RCC 7860 (cell line): ENCODE results near the gene SPON1.
"Not testable (repeated sequence)": the region's sequence is repeated elsewhere in the genome, so short reads cannot be mapped to it uniquely, and the experiment has no call there.

ENCODE experiments used
- DNase-seq: peaks from one replicate; pipeline ENCODE4 v3.0.0-alpha.2; 2015; ENCODE audit warnings: low spot score
- FAIRE-seq: peaks from 2 replicates; lab custom pipeline; 2012; peaks lifted over from hg19 to GRCh38; lab: Jason Lieb, UNC

SPON1 gene

GRCh38 chr11:14259878-14260277, 297.4 kb downstream of the SPON1 start:
- FAIRE-seq (no peak), DNase-seq (no peak)

DNA sequence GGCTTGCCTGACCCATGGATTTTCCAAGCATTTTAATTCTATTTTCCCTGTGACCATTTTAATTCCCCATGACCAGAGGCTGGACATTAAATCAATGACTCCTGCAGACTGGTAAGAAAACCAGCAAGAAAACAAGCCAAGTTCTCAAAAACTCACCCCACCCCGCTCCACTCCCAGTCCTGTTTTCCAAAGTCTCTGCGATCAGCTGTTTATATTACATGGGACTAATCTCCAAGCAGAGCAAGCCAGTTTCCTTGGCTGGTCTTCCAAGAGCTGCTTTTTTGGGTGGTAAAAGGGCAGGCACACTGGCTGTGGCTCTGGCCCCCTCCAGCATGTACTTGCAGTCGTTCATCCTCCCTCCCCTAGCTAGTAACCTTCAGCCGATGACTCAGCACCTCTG, 298.5 kb downstream of the SPON1 start:
- no peak for FAIRE-seq
- no peak for DNase-seq

DNA sequence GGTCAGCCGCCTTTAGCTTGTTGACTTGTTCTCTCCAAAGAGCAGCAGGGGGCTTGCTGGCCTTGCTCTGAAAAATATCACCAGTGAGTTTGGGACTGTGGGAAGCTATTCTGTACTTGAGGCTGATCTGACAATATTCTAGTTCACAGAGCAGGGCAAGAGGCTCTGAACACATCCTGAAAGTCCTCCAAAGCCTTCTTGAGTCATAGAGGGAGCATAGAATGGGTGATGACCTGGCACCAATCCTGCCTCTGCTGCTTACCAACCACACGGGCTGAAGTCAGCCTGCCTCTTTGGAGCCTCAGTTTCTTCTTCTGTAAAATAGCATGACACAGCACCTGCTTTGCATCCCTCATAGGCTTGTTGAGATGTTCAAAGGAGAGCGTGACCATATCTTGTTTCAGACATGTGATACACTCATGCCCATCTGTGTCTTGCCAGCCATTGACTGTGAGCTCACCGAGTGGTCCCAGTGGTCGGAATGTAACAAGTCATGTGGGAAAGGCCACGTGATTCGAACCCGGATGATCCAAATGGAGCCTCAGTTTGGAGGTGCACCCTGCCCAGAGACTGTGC, 299.8 kb downstream of the SPON1 start:
- DNase-seq, result no peak
- no peak for FAIRE-seq

DNA sequence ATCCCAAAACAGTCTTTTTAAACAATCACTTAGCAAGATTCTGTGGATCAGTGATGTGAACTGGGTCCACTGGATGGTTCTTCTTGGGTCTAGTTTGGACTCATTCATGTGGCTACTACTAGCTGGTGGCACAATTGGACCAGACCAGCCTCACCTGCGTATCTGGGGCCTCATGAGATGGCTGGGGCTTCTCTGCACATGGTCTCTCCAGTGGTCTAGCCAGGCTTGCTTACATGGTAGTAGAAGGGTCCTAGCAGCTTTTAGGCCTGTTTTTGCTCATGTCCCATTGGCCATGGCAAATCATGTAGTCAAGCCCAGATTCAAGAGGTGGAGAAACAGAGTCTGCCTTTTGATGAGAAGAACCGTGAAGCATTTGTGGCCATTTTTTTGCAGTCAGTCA, 302.4 kb downstream of the SPON1 start:
- FAIRE-seq, result no peak

GRCh38 chr11:14266622-14267021, 304.1 kb downstream of the SPON1 start:
- no peak for DNase-seq
- FAIRE-seq, result no peak

More for the DNA sequence above, 302.4 kb downstream of the SPON1 start:
- no peak for DNase-seq

GRCh38 chr11:14267861-14268635, 305.5 kb downstream of the SPON1 start:
- no peak for FAIRE-seq
- no peak for DNase-seq

DNA sequence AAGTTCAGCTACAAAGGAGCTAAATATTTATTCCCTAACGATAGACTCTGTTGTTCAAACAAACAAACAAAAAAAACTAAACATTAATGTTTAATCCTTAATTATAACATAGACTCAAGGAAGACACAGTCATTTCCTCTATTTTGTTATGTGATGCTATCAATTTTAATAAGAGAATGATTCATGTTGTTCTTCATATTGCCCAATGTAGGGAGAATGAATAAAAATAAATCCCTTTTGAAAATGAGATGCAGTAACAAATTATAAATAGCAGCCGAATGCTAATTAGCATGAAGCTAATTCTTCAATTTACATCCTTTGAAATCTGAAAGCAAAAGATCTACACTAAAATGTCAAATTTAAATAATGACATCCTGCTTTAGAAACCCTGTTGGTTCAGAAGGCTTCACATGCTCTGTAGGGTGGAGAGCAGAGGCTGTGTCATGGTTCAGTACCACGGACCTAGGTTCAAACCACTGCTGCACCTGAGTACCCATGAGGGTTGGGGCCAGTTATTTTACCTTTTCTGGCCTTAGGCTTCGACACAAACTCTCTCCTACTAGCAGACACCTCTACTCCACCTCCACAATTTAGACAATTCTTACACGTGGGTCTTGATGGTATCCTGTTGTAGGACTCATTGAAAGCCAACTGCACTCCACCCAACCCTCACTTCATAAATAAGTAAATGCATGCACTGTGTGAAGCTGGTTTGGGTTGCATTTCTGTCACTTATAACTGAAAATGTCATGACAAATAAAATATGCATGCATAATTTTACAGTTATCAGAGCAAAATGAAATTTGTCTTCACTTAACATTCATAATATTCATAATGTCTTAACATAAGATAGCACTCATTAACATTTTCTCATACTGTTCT, 307.4 kb downstream of the SPON1 start:
- no peak for FAIRE-seq
- DNase-seq, result no peak

DNA sequence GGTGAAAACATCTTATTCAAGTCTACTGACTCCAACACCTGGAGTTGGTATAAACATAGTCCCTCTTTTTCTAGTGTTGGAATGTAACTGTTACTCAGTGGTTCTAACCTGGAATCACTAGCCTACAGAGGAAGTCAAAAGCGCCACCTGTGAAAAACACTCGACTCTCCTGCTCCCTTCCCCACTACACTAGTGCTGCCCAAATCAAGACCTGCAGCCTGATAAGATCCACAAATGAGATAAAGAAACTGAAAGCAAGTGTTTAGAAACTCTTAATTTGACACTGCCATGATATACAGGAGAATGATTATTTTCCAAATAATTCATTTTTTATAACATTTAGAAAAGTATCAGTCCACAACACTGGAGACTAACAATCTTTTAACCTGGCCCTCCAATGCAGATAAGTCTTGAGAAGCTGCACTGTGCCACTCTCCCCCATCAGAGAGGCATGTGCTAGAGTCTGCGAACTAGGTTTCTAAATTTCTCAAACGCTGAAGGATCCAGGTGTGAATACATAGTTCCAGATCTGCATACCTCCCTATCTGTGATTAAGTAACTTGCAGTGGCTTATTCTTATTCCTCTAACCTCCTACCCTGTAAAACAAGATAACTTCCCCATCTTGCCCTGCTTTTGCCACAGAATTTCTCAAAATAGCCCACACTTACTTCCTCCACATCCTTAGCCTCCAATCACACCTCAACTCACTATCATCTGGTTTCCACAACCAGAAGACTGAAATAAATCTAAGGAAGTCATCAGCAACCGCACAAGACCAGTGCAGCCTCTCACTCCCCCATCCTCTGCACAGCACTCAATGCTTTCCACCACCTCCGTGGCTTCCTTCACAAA, 308.4 kb downstream of the SPON1 start:
- DNase-seq, result no peak

DNA sequence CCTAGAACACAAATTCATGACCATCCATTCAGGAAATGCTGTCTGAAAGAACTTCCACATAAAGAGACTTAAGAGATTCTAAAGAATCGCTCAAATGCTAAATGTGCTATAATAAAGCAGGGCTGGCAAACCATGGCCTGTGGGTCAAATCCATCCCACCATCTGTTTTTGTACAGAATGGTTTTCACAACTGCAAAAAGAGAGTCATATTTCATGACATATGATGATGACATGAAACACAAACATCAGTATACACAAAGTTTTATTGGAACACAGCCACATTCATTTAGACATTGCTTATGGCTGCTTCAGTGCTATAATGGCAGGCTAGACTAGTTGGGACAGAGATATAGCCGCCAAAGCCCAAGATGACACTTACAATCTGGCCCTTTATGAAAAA, 311.4 kb downstream of the SPON1 start:
- no peak for FAIRE-seq
- no peak for DNase-seq

More for the DNA sequence above, 308.4 kb downstream of the SPON1 start:
- no peak for FAIRE-seq

- no peak for DNase-seq
- FAIRE-seq, result no peak
Observed at GRCh38 chr11:14275076-14275475, 312.6 kb downstream of the SPON1 start.

DNA sequence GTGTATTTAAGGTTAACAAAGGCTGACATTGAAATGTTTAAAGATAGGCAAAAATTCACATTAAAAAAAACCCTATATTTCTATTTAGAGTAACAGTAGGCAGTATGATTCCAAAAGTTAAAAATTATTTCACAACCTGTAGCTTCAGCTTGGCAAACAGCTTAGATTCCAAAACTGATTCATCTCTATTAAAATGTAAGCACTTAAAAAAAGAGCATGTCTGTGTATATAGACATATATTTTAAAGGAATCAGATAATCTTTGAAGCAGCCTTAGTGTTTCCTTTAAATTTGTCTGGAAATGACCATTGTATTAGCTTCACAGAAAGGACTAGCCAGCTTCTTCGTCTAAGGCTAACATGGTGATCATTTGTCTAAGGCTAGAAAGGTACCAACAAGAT, 316.3 kb downstream of the SPON1 start:
- FAIRE-seq, DNase-seq: not testable (repeated sequence)

GRCh38 chr11:14288189-14288935, 325.8 kb downstream of the SPON1 start:
- no peak for FAIRE-seq

GRCh38 chr11:14290422-14290821, 327.9 kb downstream of the SPON1 start:
- FAIRE-seq (no peak), DNase-seq (no peak)

More at GRCh38 chr11:14288189-14288935, 325.8 kb downstream of the SPON1 start:
- peak; percentile 13 for DNase-seq

DNA sequence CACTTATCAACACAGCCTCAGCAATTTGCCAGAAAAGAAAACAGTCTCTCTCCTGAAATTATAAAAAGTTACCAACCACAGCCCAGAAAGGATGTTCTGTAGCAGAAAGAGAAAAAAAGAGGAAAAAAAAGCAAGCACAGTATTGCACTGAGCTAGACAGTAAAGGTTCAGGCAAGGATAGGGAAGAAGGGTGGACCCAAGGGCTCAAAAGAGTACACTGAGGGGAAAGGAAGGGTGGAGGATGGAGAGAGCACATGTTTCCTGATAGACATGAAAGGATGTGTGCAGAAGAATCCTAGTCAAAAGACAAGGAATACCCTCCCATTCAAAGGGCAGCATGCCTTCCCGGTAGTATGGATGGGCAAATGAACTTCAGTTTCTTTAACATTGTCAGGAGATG, 337.4 kb downstream of the SPON1 start:
- DNase-seq (no peak), FAIRE-seq (no peak)

GRCh38 chr11:14300661-14301304, 338.3 kb downstream of the SPON1 start:
- FAIRE-seq (no peak), DNase-seq (peak; percentile 55)

DNA sequence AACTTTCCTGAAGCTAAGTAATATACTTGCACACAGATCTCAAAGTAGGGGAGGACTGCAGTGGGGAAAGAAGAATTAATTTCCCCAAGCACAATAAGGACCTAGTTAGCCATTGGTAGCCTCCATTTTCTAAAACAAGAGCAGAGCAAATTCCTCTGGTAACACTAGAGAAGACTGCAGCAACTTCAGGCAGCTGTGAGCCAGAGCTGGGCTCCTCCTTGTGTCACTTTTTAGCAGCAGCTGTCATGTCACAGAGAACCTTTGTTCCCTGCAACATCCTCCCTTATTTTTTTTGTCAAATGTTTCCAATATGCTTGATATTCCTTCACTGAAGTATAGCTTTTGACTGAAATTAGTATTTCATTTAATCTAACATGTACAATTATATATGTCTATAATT, 342.1 kb downstream of the SPON1 start:
- FAIRE-seq (no peak), DNase-seq (no peak)

DNA sequence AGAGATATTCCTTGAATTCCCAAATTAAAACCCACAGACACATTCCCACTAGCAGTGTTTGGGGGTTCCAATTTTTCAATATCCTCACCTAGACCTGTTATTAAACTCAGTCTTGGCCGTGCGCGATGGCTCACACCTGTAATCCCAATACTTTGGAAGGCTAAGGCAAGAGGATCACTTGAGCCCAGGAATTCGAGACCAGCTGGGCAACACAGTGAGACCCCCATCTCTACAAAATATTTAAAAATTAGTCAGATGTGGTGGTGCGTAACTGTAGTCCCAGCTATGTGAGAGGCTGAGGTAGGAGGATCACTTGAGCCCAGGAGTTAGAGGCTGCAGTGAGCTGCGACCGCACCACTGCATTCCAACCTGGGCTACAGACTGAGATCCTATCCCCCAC, 343.1 kb downstream of the SPON1 start:
- DNase-seq, result no peak
- no peak for FAIRE-seq

DNA sequence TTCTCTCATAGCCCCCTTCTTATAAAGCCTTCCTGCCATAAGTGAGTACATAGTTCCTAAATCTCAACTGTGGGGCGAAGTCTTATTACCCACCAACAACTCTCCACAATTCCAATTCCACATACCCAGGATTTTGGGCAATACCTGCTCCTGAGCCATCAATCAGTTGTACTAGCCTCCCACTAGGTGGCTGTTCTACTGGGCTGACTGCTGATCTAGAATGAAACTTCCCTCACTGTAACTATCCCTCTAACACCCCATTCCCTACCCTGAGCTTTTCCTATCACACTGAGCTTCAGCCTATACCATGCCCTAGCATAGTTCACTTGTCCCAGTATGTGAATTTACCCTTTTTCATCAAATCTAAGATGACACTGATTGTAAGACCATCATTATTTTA, 344.0 kb downstream of the SPON1 start:
- no peak for DNase-seq
- FAIRE-seq, result no peak

- FAIRE-seq (peak; percentile 32), DNase-seq (peak; percentile 17)
Observed at GRCh38 chr11:14308114-14308896, 345.8 kb downstream of the SPON1 start.
